ENCODE results near the gene GTF2F2.

GTF2F2 gene

GRCh38 chr13:45316338-45316737 lies 196.0 kb downstream of the GTF2F2 start:
- no peak overlapping the region for H3K4me3 ChIP-seq (ENCODE audit: low read depth, low read length)
- TF ChIP-seq CTCF (IDR thresholded peaks at IDR 0.05; ENCODE audit: low read depth, low read length) = no peak
- in situ Hi-C loops (cut with HindIII; ENCODE audit: low sequenced_read_pairs) = no loop called here
- no peak for DNase-seq (ENCODE audit: low read depth, low spot score)

GRCh38 chr13:45316996-45317395 lies 196.7 kb downstream of the GTF2F2 start:
- no peak for DNase-seq (ENCODE audit: low read depth, low spot score)
- TF ChIP-seq CTCF (IDR thresholded peaks at IDR 0.05; ENCODE audit: low read depth, low read length) = no peak
- no peak overlapping the region for H3K4me3 ChIP-seq (ENCODE audit: low read depth, low read length)
- in situ Hi-C loops (cut with HindIII; ENCODE audit: low sequenced_read_pairs) = no loop called here

- no peak overlapping the region for H3K4me3 ChIP-seq (ENCODE audit: low read depth, low read length)
Observed at GRCh38 chr13:45320876-45321629, 200.7 kb downstream of the GTF2F2 start.

GRCh38 chr13:45325806-45326205 lies 205.5 kb downstream of the GTF2F2 start:
- H3K4me3 ChIP-seq (ENCODE audit: low read depth, low read length) = no peak overlapping the region
- no peak for TF ChIP-seq CTCF (IDR thresholded peaks at IDR 0.05; ENCODE audit: low read depth, low read length)
- peak; percentile 84 for DNase-seq (ENCODE audit: low read depth, low spot score)
- in situ Hi-C loops (cut with HindIII; ENCODE audit: low sequenced_read_pairs) = no loop called here

More at GRCh38 chr13:45320876-45321629, 200.7 kb downstream of the GTF2F2 start:
- in situ Hi-C loops (cut with HindIII; ENCODE audit: low sequenced_read_pairs) = no loop called here
- no peak for DNase-seq (ENCODE audit: low read depth, low spot score)
- TF ChIP-seq CTCF (IDR thresholded peaks at IDR 0.05; ENCODE audit: low read depth, low read length) = no peak

GRCh38 chr13:45327253-45327955 lies 207.1 kb downstream of the GTF2F2 start:
- no peak for DNase-seq (ENCODE audit: low read depth, low spot score)

GRCh38 chr13:45328661-45329111 lies 208.4 kb downstream of the GTF2F2 start:
- in situ Hi-C loops (cut with HindIII; ENCODE audit: low sequenced_read_pairs) = no loop called here
- no peak overlapping the region for H3K4me3 ChIP-seq (ENCODE audit: low read depth, low read length)
- DNase-seq (ENCODE audit: low read depth, low spot score) = peak; percentile 73

More at GRCh38 chr13:45327253-45327955, 207.1 kb downstream of the GTF2F2 start:
- no peak overlapping the region for H3K4me3 ChIP-seq (ENCODE audit: low read depth, low read length)
- in situ Hi-C loops (cut with HindIII; ENCODE audit: low sequenced_read_pairs) = no loop called here
- TF ChIP-seq CTCF (IDR thresholded peaks at IDR 0.05; ENCODE audit: low read depth, low read length) = no peak

More at GRCh38 chr13:45328661-45329111, 208.4 kb downstream of the GTF2F2 start:
- TF ChIP-seq CTCF (IDR thresholded peaks at IDR 0.05; ENCODE audit: low read depth, low read length) = no peak
